Epithelial cell of esophagus (primary cell): ENCODE results near the gene NR5A2.
A peak's percentile ranks its signal among the peaks of the same experiment; 100 is the strongest.

Experiments used
- DNase-seq: peaks from one replicate; pipeline ENCODE4 v3.0.0; 2010; ENCODE audit warnings: low read depth
- H3K4me3 ChIP-seq: 2 replicates; pipeline ENCODE4 v1.5.1; 2011; ENCODE audit warnings: mild to moderate bottlenecking, low read length, control low read depth
- CTCF ChIP-seq: IDR thresholded peaks from 2 replicates; pipeline ENCODE4 v1.5.1; 2011; ENCODE audit warnings: low read depth, mild to moderate bottlenecking, low read length, control low read depth, inconsistent platforms; ENCODE audit not compliant: insufficient read depth; ENCODE audit errors: missing control alignments

NR5A2 gene

GRCh38 chr1:200176181-200176580 is 148.7 kb downstream of the NR5A2 start:
- no peak for TF ChIP-seq CTCF
- DNase-seq: peak; percentile 86
- no peak overlapping the region for H3K4me3 ChIP-seq

- TF ChIP-seq CTCF: no peak
- H3K4me3 ChIP-seq: no peak overlapping the region
- DNase-seq: no peak
Observed at GRCh38 chr1:200176798-200177197, 149.3 kb downstream of the NR5A2 start.

GRCh38 chr1:200178340-200178739 is 150.8 kb downstream of the NR5A2 start:
- no peak for DNase-seq
- no peak overlapping the region for H3K4me3 ChIP-seq
- TF ChIP-seq CTCF: no peak

- DNase-seq: peak; percentile 32
- H3K4me3 ChIP-seq: no peak overlapping the region
- TF ChIP-seq CTCF: no peak
Observed at GRCh38 chr1:200179126-200179780, 151.7 kb downstream of the NR5A2 start.

- no peak overlapping the region for H3K4me3 ChIP-seq
- DNase-seq: peak; percentile 17
- no peak for TF ChIP-seq CTCF
Observed at GRCh38 chr1:200179781-200180160, 152.3 kb downstream of the NR5A2 start.

- DNase-seq: no peak
- H3K4me3 ChIP-seq: no peak overlapping the region
- no peak for TF ChIP-seq CTCF
Observed at GRCh38 chr1:200180821-200181220, 153.3 kb downstream of the NR5A2 start.

- DNase-seq: peak; percentile 86
- no peak for TF ChIP-seq CTCF
- no peak overlapping the region for H3K4me3 ChIP-seq
Observed at GRCh38 chr1:200181861-200182260, 154.4 kb downstream of the NR5A2 start.
